ENCODE data around the gene FTHL17.

FTHL17 gene

GRCh38 chrX:31071725-31072124 is at the start of gene FTHL17:
FTHL17 (minus strand) TSS chrX:31072041; CDS start chrX:31071953, 88 bp downstream.
- no peak for DNase-seq (ENCODE audit: low spot score)

GRCh38 chrX:31117266-31117665 is 45.4 kb upstream of the FTHL17 start:
- no peak for DNase-seq (ENCODE audit: low spot score)

GRCh38 chrX:31115398-31115797 is 43.6 kb upstream of the FTHL17 start:
- no peak for DNase-seq (ENCODE audit: low spot score)

DNA sequence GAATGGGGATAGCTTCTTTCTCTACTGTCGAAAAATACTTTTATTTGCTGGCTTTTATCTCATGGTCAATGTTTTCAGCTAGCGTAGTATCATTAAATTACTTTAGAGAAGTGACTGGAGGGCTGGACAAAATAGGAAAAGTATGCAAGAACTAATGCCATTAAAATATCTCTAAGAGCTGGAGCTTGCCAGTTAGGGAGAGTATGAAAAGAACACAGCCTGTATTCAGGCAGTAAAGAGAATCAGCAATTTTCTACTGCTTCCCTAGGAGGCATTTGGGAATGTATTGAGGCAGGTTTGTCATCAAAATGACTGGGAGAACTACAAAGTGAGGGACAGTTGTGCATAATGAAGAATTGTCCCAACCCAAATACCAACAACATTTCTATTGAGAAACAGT is 43.0 kb upstream of the FTHL17 start:
- no peak for DNase-seq (ENCODE audit: low spot score)

- DNase-seq (ENCODE audit: low spot score) = no peak
Observed at GRCh38 chrX:31112226-31112999, 40.6 kb upstream of the FTHL17 start.

GRCh38 chrX:31110657-31111056 is 38.8 kb upstream of the FTHL17 start:
- DNase-seq (ENCODE audit: low spot score) = no peak

- no peak for DNase-seq (ENCODE audit: low spot score)
Observed at GRCh38 chrX:31099536-31100090, 27.8 kb upstream of the FTHL17 start.

DNA sequence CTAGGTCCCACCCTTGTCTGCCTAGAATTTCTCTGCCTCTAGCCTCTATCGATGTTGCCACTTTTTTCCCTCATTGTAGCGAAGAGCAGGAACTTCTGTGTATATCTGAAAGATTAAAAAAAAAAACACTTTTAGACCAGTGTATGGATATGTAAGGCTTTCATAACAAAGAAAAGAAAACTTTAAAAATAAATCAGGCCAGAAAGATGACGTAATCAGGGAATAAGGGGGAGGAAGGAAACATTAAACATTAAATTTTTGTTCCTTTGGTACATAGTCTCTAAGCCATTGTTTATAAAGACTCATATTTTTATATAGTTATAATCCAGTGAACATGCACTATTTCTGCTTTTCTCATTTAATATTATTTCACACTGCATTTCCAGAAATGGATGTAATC is 26.2 kb upstream of the FTHL17 start:
- no peak for DNase-seq (ENCODE audit: low spot score)

DNA sequence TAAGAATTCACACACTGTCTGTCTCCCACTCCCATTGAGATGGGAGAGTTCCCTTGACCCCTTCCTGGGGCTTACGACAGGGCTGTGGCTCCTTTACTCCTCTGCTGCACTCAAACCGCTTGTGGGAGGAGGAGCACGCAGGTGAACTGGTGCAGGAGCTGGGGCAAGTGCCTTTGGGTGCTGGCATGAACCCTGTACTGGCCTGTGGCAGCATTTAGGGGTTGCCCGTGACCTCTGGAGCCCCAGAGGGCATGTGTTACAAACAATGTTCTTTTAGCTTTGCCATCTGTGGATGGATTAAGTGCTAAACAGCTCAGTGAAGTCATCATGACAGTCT is 21.8 kb upstream of the FTHL17 start:
- DNase-seq (ENCODE audit: low spot score) = no peak

DNA sequence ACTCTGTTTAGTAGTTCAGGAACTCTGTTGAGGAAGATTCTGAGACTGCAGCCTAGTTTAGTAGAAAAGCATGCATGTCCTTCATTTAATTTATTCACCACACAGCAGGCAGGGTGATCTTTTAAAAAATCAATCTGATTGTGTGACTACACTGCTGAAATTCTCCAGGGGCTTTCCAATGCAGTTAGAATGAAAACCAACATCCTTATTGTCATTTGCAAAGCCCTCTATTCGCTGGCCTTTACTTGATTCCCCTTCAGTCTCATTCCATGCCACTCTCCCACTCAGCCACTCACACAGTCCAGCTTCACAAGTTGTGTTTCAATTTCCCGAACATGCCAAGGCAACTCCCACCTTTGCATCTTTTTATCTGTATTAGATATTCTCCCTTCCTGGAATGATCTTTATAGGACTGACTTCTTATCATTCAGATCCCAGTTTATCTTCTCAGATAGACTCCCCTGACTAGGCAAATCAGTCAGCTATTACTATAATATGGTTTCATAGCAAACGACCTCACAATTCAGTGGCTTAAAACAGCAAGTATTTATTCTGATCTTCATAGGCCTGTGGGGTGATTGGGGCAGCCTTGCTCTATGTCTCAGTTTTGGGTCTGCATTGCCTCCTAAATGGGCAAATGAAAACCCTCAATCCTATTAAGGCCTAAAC is 21.3 kb upstream of the FTHL17 start:
- DNase-seq (ENCODE audit: low spot score) = no peak

DNA sequence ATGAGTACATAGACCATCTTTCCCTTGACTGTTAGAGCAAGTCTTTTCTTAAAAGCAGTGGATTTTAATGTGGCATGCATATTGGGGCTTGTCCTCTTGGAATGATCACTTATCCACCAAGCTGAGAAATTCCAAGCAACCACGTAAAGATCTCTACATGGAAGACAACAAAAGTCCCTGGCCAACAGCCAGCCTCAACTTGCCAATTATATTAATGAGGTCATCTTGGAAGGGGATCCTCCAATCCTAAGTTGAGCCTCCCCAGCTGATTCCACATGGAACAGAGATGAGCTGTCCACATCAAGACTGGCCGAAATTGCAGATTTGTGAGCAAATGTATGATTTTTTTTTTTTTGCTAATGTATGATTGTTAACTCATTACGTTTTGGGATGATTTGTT is 20.6 kb upstream of the FTHL17 start:
- DNase-seq (ENCODE audit: low spot score) = no peak

DNA sequence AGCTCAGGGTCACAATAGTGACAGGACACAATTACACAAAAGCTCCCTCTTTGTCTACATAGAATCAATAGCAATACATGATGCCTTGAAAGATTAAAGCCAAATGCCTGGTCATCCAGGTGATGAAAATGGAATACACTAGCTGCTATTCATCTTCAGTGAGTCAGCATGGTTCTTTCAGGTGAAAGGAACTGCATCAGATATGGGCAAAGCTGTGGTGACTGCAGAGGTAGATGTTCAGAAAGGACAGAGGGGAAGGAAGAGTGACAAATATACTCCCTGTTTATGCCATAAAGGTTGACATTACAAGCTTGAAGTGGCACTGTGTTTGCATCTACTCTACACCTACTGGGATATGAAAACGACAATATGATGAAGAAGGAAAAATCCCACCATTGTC is 20.0 kb upstream of the FTHL17 start:
- DNase-seq (ENCODE audit: low spot score) = no peak

DNA sequence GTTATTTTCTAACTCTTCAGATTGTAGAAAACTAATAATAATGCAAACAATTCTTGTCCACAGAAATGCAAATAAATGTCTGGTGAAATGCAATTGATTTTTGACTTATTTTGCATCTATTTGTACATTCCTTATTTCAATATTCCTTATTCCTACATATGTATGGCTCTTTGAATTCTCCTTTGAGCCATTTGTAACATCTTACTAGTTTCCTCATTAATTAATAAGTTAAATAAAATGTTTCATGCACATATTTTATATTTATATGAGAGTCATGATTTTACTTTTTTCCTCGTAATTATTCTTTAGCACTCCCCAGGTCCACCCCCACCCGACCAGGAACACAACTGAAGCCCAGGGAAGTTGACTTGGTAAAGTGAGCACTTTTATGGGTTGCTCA is 2.7 kb upstream of the FTHL17 start:
- DNase-seq (ENCODE audit: low spot score) = no peak

- DNase-seq (ENCODE audit: low spot score) = no peak
Observed at GRCh38 chrX:31071262-31071661, 579 bp downstream of the FTHL17 start.

- no peak for DNase-seq (ENCODE audit: low spot score)
Observed at GRCh38 chrX:31070057-31070468, 1.8 kb downstream of the FTHL17 start.

GRCh38 chrX:31063114-31063513 is 8.7 kb downstream of the FTHL17 start:
- no peak for DNase-seq (ENCODE audit: low spot score)

DNA sequence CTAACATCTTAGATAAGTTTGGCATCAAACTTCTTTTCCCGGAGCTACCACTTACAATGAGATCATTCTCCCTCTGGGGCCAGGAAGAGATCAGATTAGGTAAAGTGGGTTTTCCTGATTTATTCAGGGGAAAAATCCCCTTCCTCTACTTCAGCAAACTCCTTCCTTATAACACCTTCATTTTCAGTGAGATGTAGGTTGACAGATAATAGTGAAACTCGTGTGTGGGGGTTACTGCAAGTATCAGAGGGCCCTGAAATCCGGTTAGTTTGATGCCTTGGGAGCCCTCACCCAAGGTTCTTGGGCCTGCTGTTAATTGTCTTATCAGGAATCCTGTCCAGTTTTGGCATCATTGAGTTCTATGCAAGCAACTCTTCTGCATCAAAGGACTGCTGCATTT is 10.8 kb downstream of the FTHL17 start:
- DNase-seq (ENCODE audit: low spot score) = no peak

- no peak for DNase-seq (ENCODE audit: low spot score)
Observed at GRCh38 chrX:31060016-31060415, 11.8 kb downstream of the FTHL17 start.

DNA sequence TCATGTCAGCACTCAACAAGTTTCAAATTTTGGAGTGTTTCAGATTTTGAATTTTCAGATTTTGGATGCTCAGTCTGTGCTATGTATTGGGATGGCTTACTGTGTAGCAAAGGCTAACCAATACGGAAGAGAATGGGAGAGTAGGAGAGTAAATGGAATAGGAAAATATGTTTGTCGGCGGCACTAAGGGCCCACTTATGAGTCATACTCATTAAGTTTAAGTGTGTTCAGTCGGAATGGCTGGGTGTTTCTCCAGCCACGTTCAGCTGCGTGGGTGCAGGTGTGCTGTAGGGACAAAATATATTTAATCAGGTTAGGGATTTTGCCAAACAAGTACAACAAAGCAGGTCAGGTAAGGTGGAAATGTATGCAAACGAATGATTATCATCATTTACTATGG is 13.6 kb downstream of the FTHL17 start:
- no peak for DNase-seq (ENCODE audit: low spot score)

DNA sequence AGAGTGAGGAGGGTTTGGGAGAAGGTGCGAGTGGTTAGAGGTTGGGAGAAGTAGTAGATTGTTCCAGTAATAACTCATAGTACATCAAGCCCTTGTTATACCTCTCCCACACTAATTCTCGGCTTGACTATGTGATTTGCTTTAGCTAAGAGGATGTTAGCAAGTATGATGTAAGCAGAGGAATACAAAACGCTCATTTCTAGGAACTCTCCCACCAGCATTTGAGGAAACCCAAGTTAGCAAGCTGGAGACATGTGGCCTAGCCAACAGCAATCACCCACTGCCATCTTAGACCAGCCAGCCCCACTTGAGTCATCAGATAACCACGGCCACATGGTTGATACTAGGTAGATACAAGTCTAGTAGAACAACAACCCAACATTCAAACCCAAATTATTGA is 14.2 kb downstream of the FTHL17 start:
- no peak for DNase-seq (ENCODE audit: low spot score)

GRCh38 chrX:31057291-31057690 is 14.6 kb downstream of the FTHL17 start:
- no peak for DNase-seq (ENCODE audit: low spot score)

GRCh38 chrX:31053621-31054020 is 18.2 kb downstream of the FTHL17 start:
- no peak for DNase-seq (ENCODE audit: low spot score)

DNA sequence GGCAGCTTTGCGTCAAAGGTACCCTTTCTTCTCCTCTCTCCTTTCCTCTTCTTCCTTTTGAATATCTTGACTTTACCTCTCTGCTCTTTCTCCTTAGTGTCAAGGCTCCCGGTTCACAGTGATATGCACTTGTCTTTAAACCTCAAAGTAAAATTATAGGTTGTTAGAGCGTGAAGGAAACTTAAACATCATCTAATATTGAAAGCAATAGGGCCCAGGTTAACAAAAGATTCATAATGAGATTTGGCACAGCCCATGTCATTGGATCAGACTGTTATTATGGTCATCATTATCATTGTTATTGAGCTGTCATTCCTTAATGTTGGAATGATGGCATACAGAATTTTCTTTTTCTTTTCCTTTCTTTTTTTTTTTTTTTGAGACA is 32.5 kb downstream of the FTHL17 start:
- no peak for DNase-seq (ENCODE audit: low spot score)
